Measurements from ENCODE around the gene USP13. TPM values are rescaled to one million over a fixed set of nuclear protein-coding genes. Genes with fewer than 3 reads are reported as not detected.
A peak's percentile ranks its signal among the peaks of the same experiment; 100 is the strongest.

USP13 gene
- total and polyA plus RNA-seq, 10 of the 15 experiments (the other 5 are each of a cell fraction or from before 2014, with no cell fraction given) = 3.2 to 20.8 (median 9.0) TPM

DNA sequence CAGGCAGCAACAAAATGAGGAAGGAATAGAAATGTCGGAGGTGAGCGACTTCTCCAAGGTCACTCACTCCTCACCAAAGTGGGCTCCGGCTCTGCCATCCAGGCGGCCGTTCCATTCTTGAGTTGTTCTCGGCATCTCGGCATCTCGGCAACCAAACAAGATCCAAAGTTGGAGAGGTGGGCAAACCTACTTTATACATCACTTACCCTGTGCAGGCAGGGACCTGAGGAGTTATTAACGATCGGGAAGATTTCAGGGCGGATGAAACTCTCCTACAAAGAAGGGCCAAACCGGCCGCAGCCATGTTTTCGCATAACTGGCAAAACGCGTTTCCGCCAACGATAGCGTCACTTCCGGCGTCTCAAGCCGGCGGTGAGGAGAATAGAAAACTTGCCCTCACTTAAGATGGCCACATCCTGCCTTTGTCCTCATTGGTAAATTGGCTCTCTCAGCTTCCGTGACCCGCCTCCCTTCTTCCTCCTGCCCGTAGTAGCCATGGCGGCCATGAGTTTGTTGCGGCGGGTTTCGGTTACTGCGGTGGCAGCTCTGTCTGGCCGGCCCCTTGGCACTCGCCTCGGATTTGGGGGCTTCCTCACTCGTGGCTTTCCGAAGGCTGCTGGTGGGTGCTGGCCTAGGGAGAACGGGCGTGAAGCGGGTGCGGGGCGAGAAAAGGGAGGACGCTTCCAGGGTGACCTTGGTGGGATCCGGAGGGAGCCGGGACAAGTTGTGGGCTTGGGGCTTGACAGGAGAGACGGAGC, 48.3 kb upstream of the USP13 start, which contains the start of the genes MRPL47 and NDUFB5 (continued):
- TF ChIP-seq, protein P1, sequence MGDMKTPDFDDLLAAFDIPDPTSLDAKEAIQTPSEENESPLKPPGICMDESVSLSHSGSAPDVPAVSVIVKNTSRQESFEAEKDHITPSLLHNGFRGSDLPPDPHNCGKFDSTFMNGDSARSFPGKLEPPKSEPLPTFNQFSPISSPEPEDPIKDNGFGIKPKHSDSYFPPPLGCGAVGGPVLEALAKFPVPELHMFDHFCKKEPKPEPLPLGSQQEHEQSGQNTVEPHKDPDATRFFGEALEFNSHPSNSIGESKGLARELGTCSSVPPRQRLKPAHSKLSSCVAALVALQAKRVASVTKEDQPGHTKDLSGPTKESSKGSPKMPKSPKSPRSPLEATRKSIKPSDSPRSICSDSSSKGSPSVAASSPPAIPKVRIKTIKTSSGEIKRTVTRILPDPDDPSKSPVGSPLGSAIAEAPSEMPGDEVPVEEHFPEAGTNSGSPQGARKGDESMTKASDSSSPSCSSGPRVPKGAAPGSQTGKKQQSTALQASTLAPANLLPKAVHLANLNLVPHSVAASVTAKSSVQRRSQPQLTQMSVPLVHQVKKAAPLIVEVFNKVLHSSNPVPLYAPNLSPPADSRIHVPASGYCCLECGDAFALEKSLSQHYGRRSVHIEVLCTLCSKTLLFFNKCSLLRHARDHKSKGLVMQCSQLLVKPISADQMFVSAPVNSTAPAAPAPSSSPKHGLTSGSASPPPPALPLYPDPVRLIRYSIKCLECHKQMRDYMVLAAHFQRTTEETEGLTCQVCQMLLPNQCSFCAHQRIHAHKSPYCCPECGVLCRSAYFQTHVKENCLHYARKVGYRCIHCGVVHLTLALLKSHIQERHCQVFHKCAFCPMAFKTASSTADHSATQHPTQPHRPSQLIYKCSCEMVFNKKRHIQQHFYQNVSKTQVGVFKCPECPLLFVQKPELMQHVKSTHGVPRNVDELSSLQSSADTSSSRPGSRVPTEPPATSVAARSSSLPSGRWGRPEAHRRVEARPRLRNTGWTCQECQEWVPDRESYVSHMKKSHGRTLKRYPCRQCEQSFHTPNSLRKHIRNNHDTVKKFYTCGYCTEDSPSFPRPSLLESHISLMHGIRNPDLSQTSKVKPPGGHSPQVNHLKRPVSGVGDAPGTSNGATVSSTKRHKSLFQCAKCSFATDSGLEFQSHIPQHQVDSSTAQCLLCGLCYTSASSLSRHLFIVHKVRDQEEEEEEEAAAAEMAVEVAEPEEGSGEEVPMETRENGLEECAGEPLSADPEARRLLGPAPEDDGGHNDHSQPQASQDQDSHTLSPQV (IDR thresholded peaks at IDR 0.05) = no peak
- TF ChIP-seq SP1 (IDR thresholded peaks at IDR 0.05; ENCODE audit: low read depth, low read length) (peak; percentile 50), SUPT20H (IDR thresholded peaks at IDR 0.05; ENCODE audit: borderline replicate concordance, control insufficient read depth, low read depth, low read length) (no peak), BCL11A (IDR thresholded peaks at IDR 0.05; ENCODE audit: low read depth, low read length) (no peak), CHD1 (IDR thresholded peaks at IDR 0.05; ENCODE audit: low read depth, low read length) (no peak)
- TF ChIP-seq, protein P2, sequence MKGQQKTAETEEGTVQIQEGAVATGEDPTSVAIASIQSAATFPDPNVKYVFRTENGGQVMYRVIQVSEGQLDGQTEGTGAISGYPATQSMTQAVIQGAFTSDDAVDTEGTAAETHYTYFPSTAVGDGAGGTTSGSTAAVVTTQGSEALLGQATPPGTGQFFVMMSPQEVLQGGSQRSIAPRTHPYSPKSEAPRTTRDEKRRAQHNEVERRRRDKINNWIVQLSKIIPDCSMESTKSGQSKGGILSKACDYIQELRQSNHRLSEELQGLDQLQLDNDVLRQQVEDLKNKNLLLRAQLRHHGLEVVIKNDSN (IDR thresholded peaks at IDR 0.05; ENCODE audit: borderline replicate concordance, extremely low read length, insufficient read depth, low read depth, low read length) = no peak
- TF ChIP-seq, protein P3, sequence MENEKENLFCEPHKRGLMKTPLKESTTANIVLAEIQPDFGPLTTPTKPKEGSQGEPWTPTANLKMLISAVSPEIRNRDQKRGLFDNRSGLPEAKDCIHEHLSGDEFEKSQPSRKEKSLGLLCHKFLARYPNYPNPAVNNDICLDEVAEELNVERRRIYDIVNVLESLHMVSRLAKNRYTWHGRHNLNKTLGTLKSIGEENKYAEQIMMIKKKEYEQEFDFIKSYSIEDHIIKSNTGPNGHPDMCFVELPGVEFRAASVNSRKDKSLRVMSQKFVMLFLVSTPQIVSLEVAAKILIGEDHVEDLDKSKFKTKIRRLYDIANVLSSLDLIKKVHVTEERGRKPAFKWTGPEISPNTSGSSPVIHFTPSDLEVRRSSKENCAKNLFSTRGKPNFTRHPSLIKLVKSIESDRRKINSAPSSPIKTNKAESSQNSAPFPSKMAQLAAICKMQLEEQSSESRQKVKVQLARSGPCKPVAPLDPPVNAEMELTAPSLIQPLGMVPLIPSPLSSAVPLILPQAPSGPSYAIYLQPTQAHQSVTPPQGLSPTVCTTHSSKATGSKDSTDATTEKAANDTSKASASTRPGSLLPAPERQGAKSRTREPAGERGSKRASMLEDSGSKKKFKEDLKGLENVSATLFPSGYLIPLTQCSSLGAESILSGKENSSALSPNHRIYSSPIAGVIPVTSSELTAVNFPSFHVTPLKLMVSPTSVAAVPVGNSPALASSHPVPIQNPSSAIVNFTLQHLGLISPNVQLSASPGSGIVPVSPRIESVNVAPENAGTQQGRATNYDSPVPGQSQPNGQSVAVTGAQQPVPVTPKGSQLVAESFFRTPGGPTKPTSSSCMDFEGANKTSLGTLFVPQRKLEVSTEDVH (IDR thresholded peaks at IDR 0.05; ENCODE audit: low read depth, partially characterized antibody) = peak; percentile 77
